Measurements from ENCODE around the gene SLC44A1.

The SLC44A1 gene

DNA sequence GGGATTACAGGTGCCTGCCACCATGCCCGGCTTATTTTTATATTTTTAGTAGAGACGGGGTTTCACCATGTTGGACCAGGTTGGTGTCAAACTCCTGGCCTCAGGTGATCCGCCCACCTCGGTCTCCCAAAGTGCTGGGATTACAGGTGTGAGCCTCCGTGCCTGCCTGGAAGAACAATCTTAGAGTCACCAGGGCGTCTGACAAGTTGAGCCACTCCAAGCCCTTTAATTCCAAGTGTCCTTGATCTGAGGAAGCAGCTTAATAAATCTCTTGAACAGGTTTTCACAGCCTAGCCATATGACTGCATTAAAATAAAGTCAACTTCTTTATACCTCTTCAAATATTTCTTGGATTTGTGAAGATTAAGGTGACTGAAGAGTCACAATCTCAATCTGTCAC, 31.5 kb downstream of the SLC44A1 start:
- no peak for DNase-seq

DNA sequence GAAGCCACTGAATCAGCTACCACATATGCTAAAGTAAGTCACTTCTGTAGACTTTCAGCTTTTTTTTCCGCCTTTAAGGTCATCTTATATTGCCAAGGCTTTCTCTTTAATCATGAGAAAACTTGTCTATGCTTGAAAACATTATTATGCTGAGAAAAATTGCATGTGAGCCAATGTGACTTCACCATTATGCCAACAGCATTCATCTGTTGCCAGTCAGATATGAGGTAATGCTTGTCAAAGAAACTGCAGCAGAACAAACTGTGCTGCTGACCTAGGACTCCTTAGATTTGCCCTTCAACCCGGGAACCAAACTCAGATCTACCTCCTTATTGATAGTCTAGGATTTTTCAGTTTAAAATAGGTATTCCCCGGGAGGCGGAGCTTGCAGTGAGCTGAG, 34.3 kb downstream of the SLC44A1 start:
- DNase-seq = peak; percentile 60

DNA sequence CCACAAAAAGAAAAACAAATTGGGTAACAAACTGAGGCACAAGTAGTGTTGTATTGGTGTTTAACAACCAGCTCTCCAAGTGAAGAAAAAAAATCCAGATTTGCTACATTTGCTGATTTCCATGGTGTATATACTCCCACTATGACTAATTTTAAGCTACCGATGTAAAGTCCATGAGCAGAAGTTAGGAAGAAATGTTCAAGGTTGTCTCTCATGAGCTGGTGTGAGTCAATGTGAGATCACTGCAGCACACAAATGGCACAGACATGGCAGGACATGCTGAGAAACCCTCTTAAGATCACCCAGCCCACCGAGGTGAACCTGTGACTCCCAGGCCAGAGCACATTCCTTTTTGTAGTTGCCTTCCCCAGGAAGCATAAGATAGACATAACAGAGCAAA, 36.2 kb downstream of the SLC44A1 start:
- no peak for DNase-seq

DNA sequence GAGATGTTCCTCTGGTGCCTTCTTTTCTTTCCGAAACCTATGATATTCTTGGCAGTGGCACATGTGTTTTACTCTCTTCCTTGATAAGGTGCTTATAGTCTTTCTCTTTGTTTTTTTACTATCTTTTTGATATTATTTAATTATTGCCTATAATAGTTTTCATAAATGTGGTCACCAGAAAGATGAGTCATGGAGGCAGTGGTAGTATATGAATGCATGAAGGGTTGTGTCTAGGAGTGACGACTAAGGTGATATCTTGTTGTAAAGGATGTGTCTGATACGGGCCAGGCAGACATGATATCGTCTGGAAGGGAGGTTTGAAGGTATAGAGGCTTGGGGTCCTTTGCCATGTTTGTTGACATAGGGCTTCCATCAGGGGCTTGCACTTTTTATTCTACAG, 36.8 kb downstream of the SLC44A1 start:
- no peak for DNase-seq

DNA sequence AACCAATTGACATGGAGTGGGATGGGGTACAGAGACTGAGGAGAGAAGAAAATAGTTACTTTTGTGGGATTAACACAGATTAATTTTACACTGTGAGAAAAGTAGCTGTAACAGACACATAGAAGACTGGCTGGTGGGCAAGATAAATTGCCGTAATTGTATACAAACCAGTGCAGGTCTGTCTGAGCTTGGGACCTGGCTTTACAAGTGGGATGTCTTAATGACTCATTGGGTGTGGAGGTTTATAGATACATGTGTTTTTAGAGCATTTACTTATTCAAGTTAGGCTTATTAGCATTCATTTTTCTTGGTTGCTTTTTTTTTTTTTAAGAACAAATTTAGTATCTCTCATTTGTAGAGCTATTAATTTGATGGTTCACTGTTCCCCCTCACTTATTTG, 37.5 kb downstream of the SLC44A1 start:
- no peak for DNase-seq

DNA sequence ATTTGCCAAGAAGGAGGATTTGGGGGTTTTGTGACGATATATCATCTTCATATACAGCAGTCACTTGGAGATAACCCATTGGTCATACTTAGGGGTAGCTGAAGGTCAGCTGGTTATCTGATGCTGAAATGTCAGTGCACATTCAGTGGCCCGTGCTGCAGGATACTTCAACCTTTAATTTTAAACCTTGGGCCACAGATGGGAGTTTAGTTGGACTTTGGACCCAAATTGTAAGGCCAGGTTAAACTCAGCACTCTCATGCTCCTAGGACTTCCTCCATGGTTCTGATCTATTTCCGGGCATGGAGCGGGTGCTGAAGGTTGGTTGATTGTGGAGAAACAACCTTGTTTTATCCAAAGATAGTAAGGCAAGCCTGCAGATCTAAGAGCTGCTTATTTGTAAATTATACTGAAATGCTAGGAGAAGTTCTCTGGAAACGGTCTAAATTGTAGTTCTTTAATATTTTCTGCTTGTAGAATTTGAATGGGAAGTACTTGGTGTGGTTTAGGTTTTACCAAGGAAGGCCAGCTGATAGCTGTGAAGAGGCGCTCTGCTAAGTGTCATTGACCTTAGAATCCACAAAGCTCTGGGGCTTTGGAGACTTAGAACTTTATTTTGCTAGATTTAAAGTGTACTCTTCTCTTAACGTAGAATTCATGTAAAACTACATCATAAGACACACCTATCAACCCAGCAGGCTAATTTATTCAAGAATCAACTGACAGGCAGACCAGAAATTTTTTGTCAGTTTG, 38.6 kb downstream of the SLC44A1 start:
- DNase-seq = no peak

DNA sequence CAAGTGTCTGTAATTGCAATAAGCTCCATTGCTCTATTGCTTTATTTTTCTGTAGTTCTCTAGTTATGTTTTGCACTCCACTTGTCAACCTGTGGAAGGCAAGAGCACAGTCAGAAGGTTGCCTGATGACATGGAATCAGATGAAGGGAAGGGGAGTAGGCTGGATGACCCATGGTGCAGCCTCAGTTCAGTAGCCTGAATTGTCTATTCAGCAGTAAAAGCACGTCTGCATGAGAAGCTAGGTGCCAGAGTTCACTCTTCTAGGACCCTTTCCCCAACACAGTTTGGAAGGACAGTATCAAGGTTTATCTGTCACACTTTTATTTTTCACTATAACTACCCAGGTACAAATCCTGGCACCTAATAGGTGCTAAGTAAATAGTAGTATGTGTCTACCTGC, 39.3 kb downstream of the SLC44A1 start:
- DNase-seq = no peak

DNA sequence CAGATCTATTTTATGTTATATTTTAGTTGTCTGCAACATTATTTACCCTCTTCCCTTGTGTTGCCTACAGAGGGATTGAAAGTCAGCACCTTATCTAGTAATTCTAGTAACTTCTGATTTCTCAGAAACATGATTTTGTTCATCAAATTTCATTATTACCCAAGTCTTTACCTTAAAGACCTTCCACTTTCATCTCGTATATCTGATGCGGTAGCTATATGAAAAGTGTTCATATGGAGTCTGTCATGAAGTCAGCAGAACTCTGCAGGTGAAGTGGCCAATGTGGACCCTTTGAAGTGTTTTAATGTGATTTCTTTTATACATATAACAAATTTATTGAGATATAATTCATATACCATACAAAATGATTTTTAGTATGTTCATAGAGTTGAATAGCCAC, 40.0 kb downstream of the SLC44A1 start:
- DNase-seq = no peak

DNA sequence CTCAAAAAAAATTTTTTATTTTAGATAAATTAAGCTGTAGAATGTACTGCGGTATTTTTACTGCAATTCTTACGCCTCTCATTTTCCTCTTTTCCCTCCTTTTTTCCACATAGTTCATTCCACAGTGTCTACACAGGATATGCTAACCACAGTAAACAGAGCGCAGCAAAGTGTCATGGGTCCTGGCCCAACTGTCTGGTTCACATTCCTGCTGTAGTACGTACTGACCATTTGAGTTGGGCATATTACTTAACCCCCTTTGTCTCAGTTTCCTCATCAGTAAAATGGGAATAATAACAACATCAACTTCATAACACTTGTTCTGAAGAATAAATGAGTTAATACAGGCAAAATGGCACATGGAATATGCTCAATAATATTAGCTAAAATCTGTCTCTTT, 41.6 kb downstream of the SLC44A1 start:
- DNase-seq = no peak

DNA sequence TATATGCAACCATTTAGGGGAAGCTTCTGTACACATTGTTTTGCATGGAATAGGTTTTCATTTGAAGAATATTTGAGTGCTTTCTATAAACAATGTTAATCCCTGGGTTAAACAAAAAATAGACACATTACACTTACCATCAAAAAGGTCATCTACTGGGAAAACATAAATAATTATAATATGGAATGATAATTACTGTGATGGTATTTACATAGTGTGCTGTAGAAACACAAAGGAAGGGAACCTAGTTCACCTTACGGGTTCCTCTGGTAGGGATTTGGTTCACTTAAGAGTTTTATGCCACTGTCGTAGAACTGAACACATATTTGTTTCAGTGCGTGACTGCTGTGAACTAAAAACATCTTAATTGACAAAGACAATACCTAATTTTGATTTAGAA, 44.9 kb downstream of the SLC44A1 start:
- DNase-seq = no peak

DNA sequence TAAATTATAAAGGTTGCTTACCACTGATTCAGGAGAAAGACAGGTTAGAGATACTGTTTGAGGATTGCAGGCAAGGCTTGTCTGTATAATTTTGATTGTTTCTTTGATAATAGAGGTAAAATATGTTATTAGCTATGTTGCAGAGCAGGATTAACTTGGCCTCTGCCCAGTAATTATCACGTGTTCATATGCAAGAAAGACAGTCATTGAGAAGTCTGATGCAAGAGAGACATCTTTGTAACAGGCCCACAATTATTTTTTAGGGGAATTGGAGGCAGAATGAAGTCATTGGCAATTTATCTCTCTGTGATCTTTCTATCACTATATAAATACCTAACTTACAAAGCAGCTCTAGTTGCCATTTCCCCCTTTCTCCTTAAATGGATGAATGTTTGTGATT, 46.0 kb downstream of the SLC44A1 start:
- DNase-seq = no peak

DNA sequence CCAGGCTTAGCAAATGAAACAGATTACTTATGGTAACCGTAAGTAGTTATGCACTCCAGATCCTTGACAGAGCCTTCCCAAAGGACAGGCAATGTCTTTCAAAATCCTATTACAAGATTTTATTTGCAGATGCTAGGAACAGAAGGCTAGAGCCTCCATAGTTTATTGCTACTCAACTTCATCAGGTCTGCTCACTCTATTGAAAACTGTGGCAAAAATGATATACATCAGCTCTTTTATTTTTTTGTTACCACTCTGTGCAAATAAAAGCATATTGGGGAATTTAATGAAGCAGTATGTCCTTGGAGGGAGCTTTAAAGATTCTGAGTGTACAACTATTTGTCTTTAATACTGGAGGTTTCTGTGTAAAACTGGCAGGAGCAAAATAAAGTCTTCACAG, 46.5 kb downstream of the SLC44A1 start:
- DNase-seq = no peak

DNA sequence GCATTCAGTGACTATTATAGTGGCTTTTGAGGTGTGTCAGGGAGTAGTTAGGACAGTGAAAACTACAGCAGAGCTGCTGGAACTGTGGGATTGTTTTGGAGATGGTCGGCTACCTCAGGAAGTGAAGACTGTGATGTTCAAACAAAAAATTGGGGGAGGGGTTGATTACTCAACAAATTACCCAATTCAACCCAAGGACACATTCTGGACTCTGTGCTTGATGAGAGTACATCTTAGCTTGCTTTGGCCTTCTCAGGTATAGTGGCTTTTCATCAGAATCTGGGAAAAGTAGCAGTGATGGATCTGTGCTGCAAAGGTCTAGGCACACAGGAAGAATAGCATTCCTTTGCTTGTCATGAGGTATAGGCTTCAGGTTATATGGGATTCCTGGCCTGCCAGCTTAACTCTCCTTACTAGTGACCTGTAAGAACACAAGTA, 47.0 kb downstream of the SLC44A1 start:
- DNase-seq = no peak

DNA sequence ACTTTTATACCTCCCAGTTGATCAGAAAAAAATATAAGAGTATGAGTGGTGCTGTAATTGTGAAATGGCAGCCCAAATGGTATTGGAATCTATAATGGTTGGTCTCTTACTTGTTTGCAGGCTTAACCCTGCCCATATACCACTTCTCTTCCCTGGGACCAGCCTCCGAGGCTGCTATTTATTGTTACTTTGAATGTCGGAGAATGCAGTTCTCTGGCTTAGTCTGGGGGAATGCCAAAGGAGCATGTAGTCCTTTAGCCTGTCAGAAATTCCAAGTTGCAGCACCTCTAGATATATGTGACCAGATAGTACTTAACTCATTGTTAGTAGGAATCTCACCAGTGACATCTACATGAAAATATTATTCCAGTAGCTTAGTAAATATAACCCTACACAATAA, 47.5 kb downstream of the SLC44A1 start:
- DNase-seq = no peak

DNA sequence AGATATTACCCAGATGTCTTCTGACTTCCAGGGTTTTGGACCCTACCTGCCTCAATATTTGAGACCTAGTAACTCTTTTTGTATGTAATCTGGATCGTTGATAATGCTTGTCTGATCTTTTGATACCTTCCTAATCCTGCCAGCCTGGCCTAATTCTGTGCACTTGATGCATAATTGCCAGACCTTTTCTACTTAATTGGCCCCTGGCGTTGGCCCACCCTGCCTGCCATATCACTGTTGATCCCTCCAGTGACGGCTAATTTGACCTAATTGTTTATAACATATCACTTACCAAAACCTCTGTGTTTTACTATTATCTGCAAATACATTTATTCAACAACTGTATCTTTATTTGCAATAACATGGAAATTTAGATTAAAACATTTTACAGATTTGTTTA, 49.0 kb downstream of the SLC44A1 start:
- DNase-seq = no peak

DNA sequence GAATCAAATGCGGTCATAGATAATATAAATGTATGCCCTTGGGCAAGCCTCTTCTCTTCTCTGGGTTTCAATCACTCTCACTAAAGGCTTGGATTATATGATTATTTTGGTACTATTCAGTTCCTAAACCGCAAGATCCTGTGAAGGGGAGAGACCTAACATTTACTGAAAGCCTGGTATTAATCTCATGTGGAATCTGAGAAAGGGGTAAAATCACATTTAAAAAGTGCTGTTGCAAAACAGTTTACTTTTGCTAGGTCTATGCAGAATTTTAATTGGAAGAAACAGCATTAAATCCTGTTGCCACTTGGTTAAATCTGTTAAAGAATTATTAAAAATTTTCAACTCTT, 50.7 kb downstream of the SLC44A1 start:
- no peak for DNase-seq

DNA sequence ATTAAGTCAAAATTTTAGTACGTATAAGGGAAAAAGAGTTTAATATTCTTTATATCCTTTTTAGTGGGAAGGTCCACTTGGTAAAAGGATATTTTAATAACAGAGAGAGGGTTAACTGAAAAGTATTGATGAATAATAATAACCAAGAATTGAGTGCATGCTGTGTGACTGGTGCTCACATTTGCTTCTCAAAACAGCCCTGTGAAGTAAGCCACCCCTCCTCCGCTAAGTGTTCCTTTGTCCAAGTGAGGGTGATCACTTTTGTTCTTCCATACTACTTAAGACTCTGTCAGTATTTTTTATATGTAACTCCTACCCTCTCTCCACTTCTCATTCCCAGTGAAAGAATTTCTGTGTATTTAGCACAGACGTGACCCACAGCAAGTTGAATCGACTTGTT, 51.5 kb downstream of the SLC44A1 start:
- peak; percentile 43 for DNase-seq

DNA sequence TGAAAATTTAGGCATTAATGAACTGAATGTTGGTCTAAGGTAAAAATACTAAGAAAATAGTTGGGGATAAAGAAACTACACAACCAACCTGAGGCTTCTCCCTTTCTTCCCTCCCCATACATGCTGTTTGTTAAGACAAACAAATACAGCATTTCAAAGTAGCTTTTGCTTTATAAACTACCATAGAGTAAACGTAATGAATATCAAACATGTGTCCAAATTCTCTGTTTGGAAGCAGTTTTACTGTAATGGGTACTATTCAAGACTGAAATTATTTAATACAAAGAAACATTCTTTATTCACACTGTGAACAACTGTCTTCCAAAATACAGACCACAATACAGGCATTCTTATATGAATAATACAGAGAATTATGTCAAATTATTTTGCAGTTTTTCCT, 52.0 kb downstream of the SLC44A1 start:
- peak; percentile 52 for DNase-seq

DNA sequence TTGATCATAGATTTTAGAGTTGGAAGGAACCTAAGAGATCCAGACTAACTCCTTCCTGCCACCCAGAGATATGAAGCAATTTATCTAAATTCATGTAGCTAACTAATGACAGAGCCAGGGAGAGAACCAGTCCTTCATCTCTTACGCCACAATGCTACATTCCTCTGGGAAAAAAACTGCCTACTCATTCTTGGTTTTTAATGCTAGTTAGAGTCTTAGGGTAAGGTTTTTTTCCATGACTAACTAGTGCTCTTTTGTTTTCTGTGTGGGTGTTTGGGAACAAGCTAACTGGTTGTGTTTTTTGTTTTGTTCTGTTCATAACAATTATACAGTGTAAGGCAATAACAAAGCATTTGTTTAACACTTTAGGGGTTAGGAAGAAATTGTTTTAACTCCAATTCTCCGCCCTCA, 52.4 kb downstream of the SLC44A1 start:
- peak; percentile 52 for DNase-seq

DNA sequence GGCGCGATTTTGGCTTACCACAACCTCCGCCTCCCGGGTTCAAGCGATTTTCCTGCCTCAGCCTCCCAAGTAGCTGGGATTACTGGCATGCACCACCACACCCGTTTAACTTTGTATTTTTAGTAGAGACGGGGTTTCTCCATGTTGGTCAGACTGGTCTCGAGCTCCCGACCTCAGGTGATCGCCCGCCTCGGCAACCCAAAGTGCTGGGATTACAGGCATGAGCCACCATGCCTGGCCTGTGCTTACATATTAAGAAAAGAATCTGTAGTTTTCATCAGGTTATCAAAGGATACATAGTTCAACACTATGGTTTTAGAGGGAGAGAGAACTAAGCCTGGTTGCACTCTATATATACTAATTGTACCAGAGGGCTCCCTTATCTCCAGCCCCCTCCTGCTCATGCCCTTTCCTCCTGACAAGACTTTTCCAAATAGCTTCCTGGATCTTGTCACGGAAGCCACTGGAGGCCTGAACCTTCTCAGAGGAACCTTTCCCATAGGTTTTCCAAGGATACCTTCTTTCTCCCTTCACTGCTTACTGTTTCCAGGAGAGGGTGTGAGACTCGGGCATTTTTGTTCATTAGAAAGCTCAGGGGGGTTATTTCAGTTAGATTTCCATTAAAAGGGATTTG, 53.1 kb downstream of the SLC44A1 start:
- no peak for DNase-seq

DNA sequence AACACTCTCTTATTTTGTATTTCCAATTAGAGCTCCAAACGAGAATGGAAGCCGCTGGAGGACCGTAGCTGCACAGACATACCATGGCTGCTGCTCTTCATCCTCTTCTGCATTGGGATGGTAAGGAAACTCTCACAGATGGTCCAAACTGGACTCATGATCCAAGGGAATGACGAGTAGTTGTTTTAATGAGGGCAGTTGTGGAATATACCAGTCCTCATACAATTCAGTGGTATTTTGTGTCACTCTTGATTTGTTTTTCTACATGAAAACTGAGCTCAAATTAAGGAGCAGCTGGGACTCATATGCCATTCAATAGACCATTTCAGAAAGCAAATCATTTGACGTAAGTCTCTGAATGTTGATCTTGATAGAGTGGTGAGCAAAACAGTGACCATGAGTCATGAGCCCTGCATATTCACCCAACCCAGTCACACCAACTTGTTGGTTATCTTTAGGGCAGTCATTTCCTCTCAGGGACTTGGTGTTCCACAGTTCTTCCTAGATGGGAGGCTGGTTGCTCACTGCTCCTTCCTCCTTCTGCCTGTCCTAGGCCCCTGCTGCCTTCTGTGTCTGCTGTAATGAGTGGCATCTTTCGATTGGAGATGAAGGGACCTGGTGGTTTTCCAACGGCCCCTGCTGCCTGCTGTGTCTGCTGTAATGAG, 54.9 kb downstream of the SLC44A1 start:
- DNase-seq = no peak

DNA sequence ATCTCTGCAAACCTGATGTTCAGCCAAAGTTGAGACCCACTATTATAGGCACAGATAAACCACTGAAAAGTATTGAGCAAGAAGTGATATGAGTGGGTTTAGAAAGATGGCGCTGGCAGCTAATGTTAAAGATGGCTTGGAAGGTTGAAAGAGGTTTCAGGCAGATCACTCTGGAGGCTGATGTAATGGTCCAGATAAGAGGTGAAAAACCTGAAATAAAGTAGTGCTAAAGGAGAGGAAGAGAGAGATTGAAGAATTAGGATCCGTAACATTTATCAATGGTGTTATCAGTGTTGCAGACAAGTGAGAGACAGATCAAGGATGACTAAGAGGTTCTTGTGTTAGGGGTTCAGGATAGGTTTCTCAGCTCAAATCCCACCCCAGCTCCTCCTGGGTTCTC, 58.3 kb downstream of the SLC44A1 start:
- DNase-seq = no peak

DNA sequence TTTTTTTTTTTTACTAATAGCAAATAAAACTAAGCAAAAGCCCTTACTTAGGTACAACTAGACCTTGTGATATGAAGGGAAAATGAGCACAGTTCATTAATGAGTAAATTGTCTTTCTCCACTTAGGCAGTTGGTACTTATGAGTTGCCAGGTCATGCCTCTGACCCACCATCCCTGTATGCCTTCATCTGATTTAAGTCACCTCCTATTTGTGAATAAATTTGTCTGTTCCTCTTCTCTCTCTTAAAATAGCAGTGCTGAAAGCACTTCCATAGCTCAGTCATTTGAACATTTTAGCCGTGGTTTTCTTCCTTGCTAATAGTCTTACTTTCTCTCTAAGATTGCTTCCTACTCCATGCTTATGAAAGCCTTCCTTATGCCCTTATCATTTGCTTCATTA, 61.4 kb downstream of the SLC44A1 start:
- no peak for DNase-seq

DNA sequence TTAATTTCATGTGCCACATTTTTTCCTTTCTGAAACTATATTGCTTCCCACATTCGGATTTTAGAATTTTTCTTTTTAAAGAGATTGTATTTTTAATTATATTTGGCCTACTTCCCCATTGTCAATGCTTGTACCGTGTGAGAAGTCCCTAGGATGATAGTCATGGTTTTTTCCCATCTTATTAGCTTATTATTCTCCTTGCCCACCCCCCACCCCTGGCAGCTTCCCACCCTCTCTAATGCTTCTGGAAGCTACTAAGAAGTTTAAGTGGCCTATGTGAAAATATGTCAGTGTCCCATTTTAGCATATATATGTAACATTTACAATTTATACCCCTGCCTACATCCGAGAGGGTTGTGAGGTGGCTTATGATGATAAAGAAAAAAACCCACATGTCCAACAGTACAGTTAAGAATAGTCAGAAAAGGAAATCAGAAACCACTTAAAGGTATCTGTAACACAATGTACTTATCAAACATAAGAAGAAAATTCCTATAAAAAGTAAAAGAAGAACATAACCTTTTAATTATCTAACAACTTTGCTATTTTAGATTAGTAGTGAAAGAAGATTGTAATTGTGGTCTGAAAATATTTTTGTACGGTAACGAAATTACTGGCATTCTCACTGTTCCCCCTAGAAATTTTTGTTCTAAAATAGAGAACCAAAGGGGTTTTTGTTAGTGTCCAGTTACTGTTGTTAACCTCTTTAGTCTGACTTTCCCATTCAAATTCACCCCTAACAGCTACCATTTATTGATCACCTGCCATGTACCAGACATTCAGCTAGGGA, 62.1 kb downstream of the SLC44A1 start:
- no peak for DNase-seq

Measured in midbrain (tissue), 1 donor.